ENCODE measurements around the gene CADPS2.

DNA sequence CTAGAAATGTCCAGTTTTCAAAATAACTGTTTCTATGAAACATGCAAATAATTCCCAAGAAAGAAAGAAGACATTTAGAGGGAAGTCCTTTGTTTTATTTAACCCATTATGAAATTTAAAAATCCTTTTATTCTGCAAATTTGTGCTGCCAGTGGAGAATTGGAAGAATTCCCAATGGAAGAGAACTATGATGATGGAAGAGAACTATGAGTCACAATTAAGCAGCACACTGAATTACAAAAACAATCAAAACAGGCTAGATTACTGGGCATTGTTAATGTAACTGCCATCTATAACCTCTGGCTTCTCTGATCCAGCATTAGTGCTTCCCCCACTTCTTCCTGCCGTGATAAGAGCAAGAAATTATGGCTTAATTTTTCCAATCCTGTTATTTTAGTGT, 455.6 kb downstream of the CADPS2 start:
- TF ChIP-seq HDAC2 (IDR thresholded peaks at IDR 0.05; ENCODE audit: borderline replicate concordance in 1 of 2, low read depth in 2 of 2, low read length in 2 of 2): no peak
- no peak for TF ChIP-seq CTCF (IDR thresholded peaks at IDR 0.05; ENCODE audit: control extremely low read depth in 1 of 3, insufficient read depth in 1 of 3, low read depth in 1 of 3, low read length in 3 of 3)
- TF ChIP-seq EZH2 (IDR thresholded peaks at IDR 0.05; ENCODE audit: low read depth, low read length, severe bottlenecking): no peak
- no peak for TF ChIP-seq CBX8 (IDR thresholded peaks at IDR 0.05; ENCODE audit: borderline replicate concordance, low read depth, low read length)
- TF ChIP-seq JUND (IDR thresholded peaks at IDR 0.05; ENCODE audit: low read length): no peak
- TF ChIP-seq SIN3A (conservative IDR thresholded peaks at IDR 0.05 in 1 of 2, IDR thresholded peaks at IDR 0.05 in 1 of 2; ENCODE audit: low read depth in 1 of 2, low read length in 2 of 2): no peak
- no peak for TF ChIP-seq RNF2 (IDR thresholded peaks at IDR 0.05; ENCODE audit: borderline replicate concordance, low read depth, low read length, missing control alignments, poor library complexity, severe bottlenecking)
- no peak for TF ChIP-seq TCF12 (IDR thresholded peaks at IDR 0.05; ENCODE audit: low read depth, low read length)
- TF ChIP-seq POLR2A (IDR thresholded peaks at IDR 0.05; ENCODE audit: control extremely low read depth in 1 of 2, low read depth in 2 of 2, low read length in 2 of 2): no peak
- TF ChIP-seq KDM5A (IDR thresholded peaks at IDR 0.05; ENCODE audit: low read length): no peak
- TF ChIP-seq CTBP2 (IDR thresholded peaks at IDR 0.05; ENCODE audit: borderline replicate concordance, insufficient read depth, insufficient read length, low read length): no peak
- TF ChIP-seq RFX5 (IDR thresholded peaks at IDR 0.05; ENCODE audit: borderline replicate concordance, low read depth, low read length): no peak

All from H1 (cell line).